GM21423 (cell line): Measurements from ENCODE around the gene ELFN1.
"Not testable (repeated sequence)": the region's sequence is repeated elsewhere in the genome, so short reads cannot be mapped to it uniquely, and the experiment has no call there.

Experiments used
- ATAC-seq: cut with Tn5 transposase; IDR thresholded peaks from one replicate; pipeline ENCODE4 v1.9.1; 2021; ENCODE audit warnings: mild to moderate bottlenecking, moderate library complexity; ENCODE audit not compliant: unreplicated experiment

The ELFN1 gene

DNA sequence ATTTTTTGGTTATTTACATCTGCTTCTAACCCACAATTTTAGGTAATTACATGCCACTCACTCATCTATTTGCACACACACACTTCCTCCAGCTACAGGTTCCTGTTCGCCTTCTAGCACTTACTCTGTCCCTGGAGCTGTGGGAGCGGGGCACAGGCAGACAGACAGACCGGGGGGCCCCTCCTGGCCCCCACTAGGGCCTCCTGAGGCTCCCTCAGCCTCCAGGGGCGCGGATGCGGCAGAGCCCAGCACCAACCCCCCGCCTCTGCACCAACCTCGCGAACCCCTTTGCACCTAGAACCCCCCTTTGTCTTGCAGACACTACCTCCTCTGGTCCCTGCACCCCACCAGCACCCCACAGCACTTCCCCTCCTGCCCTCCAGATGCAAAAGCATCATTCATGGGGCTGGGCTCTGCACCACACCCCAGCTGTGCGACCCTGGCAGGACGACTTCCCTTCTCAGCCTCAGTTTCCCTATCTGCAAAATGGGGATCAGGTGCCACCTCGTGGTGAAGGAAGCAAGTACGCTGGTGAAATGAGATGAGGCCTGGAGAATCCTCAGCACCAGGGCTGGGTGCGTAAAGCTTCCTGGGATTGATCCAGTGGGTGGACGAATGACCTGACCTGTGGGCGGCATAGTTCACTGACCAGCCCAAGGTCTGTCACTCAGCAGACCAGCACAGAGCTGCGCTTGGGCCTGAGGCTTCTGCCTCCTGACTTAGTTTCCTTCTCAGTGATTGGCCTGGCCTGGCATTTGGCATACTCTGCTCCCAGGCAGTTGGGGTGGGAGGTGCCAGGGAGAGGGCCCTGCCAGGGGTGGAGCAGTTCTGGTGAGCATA, 37.9 kb downstream of the ELFN1 start:
- no peak for ATAC-seq

DNA sequence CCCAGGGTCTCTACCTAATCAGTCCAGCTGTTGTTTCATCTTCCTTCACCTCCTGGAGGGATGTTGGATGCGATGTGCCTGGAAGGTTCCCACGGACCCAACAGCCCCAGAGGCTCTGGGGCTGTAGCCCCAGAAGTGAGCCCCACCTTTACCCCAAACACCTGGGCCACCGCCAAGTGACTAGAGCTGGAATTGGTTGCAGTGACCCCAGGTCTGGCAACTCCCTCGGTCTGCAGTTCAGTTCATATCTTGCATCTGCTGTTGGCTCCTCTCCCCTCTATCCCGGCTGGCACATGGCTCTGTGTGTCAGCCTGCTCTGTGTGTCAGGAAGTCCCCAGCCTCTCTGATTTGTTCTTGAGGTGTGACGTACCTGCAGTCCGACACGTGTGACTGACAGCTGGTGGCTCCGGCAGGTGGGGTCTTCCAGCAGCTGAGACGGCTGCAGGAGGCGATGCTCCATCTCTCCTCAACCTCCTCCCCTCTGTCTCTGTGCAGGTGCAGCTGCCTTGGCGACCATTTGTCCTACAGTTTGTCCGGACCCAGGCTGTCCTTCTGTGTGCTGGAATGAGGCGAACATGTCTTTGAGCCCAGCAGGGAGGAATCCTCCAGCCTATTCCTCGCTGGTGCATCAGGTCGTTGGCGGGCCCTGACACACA, 38.6 kb downstream of the ELFN1 start:
- no peak for ATAC-seq

DNA sequence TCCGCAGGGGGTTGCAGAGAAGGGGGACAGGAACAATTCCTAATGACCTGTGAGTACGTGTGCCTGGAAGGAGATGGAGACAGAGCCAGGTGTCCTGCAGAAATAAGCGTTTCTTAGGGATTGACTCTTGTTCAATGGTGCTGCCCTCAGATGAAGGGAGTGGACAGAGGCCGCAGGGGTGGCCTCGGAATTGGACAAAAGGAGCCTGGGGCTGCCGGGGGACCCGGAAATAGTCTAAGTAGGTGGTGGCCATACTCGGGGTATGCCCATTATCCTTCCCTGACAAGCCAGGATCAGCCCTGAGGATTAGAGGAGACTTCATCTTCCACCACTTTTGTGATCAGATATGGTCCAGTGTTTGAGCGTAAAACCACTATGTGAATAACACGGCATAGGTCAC, 39.2 kb downstream of the ELFN1 start:
- no peak for ATAC-seq

DNA sequence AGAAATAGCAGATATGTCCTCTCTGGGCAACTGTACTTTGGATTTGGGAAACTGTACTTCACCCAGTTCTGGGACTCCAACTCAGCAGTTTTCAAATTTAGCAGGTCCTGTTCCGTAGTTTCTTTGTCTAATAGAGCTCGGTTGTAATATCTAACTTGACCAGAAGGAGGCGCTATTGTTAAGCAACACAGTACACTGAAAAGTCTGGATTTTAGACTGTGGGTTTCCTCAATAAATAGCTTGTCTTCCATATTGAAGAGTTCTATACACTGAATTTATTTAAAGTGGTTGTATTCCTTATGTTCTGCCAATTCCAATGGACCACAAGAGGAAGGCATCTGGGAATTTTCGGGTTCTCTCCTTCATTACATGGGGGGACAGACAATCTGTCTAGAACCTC, 39.8 kb downstream of the ELFN1 start:
- no peak for ATAC-seq

DNA sequence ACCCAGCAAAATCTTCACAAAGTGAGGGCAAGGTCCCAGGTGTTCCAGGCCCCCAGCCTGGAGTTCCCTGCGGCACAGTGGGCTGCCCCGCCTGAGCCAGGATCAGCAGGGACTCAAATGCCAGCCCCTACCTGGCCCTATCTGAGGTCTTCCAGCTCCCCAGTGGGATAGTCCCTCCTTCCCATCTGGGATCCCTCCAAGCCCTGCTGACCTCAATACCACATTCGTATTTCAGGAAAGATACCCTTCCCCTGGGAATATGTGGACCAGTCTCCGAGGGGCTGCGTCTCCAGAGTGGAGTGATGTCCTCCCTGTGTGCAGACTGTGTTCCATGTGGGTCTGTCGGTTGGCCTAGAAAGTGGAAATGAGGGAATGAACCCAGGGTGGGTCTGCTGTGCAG, 40.9 kb downstream of the ELFN1 start:
- ATAC-seq: no peak

DNA sequence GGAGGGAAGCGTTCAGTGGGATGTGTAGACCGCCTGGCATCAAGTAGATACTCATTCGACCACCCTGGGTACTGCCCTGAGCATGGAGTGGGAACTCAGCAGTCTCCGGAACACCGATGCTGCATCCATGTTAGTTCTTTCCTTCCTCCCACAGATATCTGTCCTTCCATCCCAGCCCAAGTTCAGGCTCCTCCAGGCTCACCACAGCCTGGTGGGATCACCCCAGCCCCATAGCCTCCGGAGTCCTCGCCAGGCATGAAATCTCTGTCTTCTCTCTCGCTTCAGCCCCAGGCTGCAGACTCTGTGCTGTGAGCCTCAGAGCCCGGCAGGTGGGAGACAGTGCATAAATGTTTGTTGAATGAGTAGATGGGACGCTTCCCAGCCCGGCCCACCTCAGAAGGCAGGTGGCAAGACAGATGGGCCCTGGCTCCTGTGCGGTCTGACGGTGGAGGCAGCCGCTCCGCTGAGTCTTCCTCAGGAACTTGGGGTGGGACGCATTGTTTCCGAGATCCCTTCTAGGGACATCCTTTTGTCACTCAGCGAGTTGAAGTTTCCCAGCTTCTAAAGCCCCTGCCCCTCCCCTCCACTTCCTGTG, 42.9 kb downstream of the ELFN1 start:
- ATAC-seq: no peak

DNA sequence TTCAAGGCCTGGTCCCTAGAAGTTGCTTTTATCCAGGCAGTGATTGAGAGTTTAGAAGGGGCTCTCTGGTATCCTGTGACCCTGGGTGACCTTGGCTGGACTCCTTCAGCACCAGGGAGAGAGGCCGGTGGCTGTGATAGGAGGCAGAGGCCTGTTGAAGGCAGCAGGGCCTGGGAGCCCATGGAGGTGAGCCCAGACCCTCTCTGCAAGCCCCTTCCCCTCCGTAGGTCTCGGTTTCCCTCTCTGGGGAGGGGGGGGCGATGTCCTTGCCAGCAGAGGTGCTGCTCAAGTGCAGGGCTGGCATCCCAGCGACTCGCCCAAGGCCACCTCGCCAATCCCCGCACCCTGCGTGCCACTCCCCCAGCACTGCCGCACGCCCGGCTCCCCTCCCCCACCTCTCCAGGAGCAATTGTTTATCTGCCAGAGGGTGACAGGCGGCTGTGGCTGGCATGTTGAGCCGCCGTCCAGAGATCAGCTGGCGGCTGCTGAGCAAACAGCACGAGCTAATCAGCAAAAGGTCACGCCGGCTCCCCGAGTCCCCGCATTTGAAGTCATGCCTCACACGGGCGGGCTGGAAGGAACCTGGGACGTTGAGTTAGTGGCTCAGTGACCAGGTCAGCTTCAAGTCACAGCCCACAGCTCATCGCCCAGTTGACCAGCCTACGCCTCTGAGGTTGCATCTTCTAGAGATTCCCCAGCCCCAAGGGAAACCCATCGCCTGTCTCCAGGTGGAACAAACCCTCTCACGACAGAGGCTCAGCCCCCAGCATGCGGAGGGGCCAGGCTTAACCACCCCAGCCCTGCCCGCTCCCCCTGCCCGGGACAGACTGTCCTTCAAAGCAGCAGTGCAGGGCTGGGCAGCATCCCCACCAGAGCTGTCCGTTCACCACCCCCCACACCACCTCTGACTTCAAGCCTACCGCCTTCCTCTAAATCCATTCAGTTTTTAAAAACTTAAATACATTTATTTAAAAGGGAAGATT, 43.7 kb downstream of the ELFN1 start:
- no peak for ATAC-seq

DNA sequence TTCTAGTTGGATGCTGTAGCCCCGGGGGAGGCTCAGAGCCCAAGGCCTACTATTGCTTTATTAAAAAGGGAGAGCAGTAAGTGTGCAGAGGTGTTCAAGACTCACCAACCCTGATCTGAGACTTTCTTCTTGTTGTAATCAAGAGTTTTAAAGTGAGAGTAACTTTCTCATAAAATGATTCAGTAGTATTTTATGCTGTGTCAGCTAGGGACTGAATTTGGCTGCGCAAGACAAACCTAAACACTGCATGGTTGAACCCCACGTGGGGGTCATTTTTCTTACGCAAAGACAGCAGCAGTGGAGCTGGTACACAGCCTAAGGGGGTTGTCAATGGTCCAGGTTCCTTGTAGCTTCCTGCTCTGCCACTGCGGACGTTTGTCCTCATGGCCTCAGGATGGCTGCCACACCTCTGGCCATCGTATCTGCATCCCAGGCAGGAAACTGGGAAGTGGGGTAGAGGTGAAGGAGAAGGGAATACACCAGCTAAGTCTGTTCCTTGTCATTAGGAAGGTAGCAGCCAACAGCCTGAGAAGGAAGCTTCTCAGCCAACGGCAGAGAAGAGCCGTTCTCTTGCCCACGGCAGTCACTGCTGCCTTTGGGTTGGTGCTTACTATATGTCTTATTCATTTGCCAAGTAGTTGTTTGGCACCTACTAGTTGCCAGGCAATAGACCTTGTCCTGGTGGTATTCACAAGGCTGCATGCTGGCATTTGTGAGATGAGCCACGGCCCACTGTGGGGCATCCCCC, 44.7 kb downstream of the ELFN1 start:
- ATAC-seq: no peak

DNA sequence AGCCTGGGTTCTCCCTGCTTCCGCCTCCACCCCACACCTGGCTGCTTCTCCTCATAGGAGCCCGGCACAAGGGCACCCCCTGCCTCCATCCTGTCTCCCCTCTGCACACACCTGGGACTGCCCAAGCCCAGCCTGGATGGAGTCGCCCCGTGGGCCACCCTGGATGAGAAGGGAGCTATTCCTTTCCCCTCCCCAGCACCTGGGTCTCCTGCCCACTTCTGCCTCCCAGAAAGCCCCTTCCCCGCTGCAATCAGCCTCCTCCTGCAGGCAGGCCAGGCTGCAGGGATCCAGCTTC, 45.2 kb downstream of the ELFN1 start:
- no peak for ATAC-seq

DNA sequence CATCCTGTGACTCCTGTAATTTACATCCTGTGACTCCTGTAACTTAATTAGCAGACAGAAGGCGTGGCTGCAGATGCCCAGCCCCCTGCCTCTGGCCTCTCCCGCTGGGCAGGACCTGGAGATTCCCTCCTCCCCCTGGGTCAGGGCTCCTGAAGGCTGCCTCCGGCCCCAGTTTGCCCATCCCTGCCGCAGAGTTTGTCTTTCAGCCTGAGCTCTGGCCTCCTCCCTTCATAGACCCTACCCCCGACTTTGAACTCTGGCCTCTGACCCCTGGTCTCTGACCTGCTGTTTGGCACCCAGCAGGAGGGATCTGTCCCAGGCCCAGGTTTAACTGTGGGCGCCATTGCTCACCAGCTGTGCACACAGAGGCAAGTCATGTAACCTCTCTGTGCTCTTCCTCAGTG, 45.6 kb downstream of the ELFN1 start:
- ATAC-seq: no peak

DNA sequence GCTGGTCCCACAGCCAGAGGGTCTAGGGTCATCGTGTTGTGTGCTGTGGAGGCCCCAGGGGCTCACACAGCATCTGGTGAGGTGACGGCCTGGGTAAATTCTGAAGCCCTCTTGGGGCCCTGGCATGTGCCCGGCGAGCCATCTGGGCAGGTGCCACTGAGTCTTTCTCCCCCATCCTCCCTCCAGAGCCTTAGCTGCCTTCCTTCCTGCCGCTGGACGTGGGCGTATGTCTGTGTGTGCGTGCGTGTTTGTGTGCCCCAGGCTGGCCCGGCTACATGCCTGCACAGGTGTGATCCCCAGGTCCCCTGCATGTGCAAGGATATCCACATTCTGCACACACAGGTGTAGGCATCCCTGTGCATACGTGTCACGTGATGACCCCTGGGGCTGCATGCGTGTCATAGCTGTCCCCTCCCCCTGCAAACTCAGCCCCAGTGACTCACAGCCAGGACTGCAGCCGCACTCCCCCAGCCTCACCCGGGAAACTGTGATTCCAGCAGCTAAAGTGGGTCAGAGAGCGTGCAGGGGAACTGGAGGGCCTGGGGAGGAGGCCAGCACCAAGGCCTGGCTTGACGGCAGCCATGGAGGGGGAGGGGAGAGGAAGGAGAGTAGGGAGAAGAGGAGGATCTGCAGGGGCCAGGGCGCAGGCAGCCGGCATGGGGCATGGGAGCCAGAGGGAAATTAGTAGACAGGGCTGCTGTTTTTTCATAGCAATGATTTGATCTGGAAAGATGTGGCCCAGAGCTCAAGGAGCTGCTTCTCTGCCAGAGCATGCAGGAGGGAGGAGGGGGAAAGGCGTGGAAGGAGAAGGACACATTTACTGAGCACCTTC, 46.4 kb downstream of the ELFN1 start:
- ATAC-seq: no peak

DNA sequence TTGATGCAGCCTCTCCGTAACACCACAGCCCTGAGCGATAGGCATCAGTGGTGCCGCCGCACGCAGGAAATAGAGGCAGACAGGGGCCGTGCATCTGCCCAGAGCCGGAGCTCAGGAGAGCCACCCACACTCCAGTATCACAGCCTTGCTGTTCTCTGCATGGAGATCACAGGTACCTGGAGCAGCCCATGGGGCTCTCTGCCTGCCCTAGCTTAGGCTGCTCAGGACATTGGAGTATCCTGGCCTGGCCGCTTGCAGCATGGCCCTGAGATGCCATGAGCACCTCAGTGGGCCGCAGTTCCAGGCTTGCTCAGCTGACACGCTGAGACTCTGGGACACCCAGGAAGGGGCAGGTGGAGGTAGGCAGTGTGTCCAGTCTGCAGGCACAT, 47.0 kb downstream of the ELFN1 start:
- no peak for ATAC-seq

DNA sequence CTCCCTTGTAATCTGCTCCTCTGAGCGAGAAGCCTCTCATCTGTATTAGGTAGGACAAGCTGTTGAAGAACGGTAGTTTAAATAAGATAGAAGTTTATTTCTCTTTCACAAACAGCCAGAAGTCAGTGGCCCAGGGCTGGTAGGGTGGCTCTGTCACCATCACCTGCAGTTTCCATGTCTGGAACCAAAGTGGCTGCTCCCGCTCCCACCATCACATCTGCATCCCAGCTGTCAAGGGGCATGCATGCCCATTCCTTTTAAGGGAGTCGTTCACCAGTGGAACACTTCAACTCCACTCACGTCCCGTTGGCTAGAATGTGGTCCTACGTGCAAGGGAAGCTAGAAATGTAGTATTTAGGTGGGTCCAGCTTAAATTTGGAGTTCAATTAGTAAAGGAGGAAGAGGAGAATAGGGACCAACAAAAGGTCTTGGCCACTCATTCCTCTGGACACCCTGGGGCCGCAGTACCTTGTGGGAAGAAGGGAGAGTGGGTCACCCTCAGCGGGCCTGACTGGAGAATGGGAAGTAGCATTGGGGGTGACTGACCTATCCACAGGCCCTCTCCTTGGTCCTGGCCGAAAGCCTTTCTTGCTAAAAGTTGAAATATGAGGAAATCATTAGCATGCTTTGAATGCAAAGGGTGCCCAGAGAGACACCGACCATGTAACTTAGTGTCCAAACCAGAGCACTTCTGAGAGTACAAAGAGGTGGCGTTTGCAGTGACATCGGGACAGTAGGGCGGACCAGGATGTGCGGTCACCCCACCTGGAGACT, 48.0 kb downstream of the ELFN1 start:
- ATAC-seq: no peak

DNA sequence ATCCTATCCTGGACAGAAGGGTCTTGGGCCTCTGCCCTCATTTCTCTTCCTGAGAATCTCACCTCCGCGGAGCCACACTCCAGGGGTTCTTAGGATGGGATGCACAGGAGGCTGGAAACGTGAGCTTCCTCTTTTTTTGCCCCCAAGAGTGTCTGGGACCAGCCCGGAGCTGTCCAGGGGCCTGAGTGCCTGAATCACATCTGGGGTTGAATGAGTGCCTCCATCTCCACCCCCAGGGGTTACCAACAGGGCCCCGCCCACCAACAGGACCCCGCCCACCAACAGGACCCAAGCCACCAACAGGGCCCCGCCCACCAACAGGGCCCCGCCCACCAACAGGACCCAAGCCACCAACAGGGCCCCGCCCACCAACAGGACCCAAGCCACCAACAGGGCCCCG, 48.8 kb downstream of the ELFN1 start:
- not testable (repeated sequence) for ATAC-seq

DNA sequence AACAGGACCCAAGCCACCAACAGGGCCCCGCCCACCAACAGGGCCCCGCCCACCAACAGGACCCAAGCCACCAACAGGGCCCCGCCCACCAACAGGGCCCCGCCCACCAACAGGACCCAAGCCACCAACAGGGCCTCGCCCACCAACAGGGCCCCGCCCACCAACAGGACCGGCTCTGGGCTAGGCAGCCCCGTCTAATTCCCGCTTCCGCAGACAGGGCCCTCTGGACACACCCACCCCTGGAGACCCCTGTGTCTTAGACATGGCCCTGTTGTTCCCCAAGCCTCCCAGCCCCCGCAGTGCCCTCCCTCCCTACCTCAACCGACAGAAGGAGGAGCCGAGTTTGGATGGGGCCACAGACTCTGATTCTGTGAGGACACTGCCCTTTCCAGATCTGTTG, 49.2 kb downstream of the ELFN1 start:
- not testable (repeated sequence) for ATAC-seq

DNA sequence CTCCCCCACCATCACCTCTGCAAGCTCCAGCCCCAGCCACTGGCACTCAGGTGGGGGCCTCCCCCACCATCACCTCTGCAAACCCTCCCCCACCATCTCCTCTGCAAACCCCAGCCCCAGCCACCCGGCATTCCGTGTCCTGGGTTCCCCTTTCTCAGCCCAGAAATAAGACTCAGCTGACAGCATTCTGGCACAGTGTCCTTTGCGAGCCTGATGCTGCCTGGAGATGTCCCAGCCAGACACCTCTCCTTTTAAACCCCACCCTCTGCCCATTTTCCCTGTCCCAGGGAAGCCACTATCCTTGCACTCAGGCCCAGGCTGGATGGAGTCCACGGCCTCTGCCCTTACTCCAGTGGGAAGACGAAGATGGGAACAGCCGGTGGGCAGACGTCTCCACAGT, 49.8 kb downstream of the ELFN1 start:
- no peak for ATAC-seq

DNA sequence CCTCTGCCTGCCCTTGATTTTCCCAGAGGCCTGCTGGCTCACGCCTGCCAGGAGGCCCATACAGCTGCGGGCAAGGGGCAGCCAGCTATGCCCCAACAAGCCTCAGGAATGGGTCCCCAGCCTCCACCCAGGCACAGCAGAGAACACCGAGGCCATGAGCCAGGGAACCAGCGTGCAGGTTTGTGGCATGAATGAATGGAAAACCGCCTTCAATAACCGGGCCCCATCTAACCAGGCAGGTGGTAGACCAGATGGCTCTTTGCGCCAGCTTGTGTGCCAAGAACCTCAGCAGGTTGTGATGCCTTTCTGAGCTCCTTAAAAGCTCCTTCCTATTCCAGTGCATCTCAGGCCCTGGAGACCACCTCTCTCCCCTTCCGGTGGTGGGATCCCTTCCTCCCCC, 50.2 kb downstream of the ELFN1 start:
- no peak for ATAC-seq

DNA sequence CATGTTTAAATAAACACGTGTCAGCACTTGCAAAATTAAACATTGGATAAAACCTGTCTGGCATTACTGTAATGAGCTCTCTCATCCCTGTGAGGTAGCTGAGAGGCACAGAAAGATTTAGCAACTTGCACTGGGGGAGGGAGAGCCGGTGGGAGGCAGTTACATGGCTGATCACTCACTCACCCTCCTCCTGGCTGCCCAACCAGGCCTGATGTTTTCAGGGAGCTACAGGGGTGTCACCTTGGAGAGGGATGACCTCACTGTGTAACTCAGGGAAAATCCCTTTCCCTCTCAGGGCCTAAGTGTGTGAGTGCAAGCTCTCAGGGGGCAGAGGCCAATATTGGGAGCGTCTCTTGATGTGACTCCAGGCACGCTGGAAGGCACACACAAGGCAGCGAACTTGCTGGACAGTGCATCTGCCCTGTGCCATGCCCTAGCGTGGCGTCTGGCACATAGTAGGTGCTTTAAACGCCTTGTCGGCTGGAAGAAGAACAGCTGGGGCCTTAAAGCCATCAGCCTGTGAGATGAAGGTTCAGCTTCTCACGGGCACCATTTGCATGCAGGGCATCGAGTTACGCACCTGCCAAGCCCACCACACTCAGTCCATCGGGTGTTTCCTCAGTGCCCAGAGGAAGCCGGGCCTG, 51.1 kb downstream of the ELFN1 start:
- ATAC-seq: no peak
